CMK (cell line): ENCODE measurements around the gene SLC6A19.

Source experiments
- DNase-seq: peaks from one replicate; pipeline ENCODE4 v3.0.0-alpha.2; 2010; ENCODE audit warnings: low read depth

SLC6A19 gene

GRCh38 chr5:1209896-1210776 is 8.7 kb downstream of the SLC6A19 start:
- no peak for DNase-seq

DNA sequence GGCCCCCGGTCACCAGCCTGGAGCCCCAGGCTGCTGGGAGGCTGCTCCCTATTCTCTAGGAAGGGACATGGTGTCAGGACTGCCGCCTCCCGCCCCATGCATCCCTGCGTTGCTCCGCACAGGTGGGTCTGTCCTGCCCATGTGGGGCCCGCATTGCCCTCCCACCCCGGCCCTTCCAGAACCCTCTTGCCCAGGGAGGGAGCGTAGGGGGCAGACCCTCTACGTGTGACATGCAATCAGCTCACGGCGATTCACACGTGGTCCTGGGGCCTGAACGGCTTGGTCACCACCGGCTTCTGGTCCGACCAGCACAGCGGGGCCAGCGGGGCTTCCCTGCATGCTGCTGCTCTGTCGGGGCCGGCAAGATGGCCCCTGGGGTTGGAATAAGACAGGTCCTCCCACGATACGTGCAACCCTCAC is 9.4 kb downstream of the SLC6A19 start:
- no peak for DNase-seq

DNA sequence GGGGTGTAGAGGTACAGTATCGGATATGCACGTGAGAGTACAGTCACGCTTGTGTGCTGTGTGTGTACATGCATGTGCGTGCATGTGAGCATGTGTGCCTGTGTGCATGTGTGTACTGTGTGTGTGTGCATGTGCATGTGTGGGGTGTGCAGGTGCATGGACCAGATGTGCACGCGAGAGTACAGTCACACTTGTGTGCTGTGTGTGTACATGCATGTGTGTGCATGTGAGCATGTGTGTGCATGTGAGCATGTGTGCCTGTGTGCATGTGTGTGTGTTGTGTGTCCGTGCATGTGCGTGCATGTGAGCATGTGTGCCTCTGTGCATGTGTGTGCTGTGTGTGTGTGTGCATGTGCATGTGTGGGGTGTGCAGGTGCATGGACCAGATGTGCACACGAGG is 10.3 kb downstream of the SLC6A19 start:
- no peak for DNase-seq

- DNase-seq, result no peak
Observed at GRCh38 chr5:1212271-1212670, 10.9 kb downstream of the SLC6A19 start.

DNA sequence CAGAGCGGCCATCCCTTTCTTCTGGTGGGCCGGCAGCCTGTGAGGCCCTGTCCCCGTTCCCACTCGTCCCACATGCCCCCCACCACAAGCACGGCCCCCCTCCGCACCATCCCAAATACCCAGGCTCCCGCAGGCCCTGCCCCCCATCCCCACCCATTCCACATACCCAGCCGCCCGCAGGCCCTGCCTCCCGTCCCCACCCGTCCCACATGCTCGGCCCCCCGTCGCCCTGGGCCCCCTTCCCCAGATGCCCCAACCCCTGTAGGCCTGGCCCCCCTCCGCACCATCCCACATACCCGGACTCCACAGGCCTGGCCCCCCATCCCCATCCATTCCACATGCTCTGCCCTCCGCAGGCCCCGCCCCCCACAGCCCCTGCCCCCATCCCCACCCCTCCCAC is 11.5 kb downstream of the SLC6A19 start:
- DNase-seq, result no peak

DNA sequence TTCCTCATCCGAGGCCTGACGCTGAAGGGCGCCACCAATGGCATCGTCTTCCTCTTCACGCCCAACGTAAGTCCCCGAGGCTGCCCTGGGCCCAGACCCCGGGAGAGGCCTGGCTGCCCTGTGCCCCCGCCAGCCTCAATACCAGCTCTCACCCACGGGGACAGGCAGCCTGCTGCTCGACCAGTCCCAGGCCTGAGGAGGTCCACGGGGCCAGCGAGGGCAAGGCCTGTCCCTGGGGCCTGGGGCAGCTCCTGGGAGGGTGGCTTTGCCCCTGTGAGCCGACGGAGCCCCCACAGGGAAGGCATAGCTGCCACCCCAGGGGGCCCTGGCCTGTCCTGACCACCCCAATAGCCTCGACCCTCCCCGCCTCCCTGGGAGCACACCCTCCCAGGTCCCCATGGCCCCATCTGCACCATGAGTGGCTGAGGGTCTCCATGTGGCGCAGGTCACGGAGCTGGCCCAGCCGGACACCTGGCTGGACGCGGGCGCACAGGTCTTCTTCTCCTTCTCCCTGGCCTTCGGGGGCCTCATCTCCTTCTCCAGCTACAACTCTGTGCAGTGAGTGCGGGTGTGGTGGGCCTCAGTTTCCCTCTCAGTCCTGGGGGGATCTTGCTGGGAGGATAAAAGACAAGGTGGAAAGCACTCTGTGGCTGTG is 12.2 kb downstream of the SLC6A19 start:
- no peak for DNase-seq

DNA sequence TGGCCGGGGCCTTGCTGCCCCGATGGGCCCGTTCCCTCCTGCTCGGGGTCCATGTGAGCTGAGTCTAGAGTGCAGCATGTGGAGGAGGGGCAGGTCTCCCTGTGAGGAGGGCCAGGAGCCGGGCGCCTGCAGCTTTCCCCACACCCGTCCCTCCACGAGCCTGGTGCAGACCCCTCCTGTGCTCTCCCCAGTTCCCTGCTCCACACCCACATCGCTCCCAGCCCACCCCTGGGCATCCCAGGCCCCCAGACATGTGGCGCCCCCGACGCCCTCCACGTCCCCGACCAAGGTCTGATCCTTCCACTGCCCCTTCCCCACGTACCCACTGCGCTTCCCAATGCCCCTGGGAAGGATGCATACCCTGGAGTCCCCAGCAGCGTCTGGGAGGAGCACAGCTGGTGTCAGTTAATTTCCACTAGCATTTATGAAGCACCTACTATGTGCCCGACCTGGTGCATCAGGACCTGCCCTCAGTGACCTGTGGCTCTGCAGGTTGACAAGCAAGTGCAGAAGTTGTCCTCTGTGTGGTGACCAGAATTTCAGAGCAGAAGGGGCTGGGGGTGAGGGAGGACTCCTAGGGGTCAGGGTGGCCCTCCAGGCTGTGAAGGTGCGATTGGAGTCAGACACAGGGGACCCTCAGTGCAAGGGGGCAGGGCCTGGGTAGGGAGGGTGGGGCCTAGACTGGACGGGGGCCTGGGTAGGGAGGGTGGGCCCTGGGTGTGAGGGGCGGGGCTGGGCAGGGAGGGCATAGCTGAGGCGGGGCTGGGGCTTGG is 13.0 kb downstream of the SLC6A19 start:
- no peak for DNase-seq

DNA sequence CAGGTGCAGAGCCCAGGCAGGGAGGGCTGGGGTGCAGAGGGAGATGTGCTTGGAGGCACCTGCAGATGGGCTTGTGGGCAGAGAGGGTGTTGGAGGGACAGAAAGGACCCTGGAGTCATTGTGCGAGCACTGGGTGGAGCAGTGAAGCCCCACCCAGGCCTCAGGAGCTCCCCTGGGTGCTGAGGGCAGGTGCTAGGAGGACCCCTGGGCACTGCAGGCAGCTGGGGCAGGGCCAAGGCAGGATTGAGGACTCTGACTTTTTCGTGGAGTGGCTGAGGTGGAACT is 13.5 kb downstream of the SLC6A19 start:
- no peak for DNase-seq

- no peak for DNase-seq
Observed at GRCh38 chr5:1215320-1216096, 14.1 kb downstream of the SLC6A19 start.

DNA sequence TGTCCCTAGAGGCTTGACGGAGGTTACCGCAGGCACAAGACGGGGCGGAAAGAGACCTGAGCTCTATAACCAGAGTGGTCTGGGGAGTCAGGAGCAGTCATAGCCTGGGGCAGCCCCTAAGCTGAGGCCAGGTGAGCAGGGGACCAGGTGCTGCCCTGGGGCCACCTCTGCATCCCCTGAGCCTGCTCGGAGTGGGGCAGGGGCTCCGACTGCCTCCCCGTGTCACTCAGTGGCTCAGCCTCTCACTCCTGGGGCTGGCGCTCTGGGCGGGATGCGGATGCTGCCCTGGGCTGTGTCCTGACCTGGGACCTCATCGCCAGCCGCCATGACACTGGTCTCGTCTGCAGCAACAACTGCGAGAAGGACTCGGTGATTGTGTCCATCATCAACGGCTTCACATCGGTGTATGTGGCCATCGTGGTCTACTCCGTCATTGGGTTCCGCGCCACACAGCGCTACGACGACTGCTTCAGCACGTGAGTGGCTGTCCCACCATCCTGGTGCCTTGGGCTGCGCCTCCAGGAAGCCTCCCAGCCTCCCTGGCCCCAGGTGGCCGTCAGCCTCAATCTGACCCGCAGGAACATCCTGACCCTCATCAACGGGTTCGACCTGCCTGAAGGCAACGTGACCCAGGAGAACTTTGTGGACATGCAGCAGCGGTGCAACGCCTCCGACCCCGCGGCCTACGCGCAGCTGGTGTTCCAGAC is 15.0 kb downstream of the SLC6A19 start:
- no peak for DNase-seq

GRCh38 chr5:1216918-1217295 is 15.5 kb downstream of the SLC6A19 start:
- DNase-seq, result no peak

- no peak for DNase-seq
Observed at GRCh38 chr5:1217596-1218206, 16.3 kb downstream of the SLC6A19 start.

DNA sequence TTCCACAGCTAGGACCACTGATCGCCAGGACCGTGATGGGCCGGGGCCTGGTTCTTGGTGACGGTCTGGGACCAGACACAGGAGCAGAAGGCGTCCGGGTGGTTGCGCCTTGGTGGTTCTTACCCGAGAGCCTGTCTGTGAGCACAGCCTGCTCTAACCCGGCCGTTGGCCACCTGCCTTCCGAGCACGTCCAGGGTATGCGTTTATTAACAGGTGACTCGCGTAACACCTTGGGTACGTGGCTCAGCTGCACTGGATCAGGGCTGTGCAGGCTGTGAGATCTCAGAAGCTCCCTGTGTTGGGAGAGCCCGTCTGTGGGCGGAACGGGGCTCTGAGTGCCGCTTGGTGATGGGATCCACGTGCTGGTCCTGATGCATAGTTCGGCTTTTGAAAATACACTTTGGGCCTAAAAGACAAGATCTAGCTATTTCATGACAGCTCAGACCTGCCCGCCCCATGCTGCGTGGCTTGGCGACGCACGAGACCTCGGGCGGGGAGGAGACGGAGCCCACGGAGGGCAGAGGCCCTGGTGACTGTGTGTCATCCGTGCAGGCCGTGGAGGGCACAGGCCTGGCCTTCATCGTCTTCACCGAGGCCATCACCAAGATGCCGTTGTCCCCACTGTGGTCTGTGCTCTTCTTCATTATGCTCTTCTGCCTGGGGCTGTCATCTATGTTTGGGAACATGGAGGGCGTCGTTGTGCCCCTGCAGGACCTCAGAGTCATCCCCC is 17.1 kb downstream of the SLC6A19 start:
- DNase-seq, result no peak

DNA sequence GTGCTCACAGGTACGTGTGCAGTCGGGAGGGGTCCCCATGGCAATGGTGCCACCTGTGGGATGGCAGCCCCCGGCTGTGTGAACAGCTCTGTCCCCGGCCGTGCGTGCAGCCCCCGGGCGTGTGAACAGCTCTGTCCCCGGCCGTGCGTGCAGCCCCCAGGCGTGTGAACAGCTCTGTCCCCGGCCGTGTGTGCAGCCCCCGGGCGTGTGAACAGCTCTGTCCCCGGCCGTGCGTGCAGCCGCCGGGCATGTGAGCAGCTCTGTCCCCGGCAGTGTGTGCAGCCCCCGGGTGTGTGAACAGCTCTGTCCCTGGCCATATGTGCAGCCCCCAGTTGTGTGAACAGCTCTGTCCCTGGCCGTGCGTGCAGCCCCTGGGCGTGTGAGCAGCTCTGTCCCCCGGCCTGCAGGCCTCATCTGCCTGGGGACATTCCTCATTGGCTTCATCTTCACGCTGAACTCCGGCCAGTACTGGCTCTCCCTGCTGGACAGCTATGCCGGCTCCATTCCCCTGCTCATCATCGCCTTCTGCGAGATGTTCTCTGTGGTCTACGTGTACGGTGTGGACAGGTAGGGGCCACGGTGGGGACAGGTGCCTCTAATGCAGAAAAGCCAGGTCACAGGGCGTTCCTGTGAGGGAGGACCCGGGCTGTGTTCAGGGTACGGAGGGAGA is 17.8 kb downstream of the SLC6A19 start:
- no peak for DNase-seq

DNA sequence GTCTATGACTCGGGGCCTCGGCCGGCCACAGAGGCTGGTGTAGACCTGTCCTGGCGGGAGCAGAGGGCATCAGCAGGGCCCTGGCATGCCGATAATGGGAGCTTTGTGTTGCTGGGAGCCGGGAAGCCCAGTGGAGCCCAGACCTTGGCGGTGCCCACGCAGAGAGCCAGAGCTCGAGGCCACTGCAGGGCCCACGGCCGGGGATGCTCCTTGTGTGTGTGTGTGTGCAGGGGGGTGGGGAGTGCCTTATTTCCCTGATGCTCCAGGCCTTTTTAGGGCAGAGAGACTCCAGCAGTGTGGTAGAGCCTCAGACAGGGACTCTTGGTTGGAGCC is 18.3 kb downstream of the SLC6A19 start:
- no peak for DNase-seq

GRCh38 chr5:1220351-1220750 is 19.0 kb downstream of the SLC6A19 start:
- DNase-seq, result no peak

DNA sequence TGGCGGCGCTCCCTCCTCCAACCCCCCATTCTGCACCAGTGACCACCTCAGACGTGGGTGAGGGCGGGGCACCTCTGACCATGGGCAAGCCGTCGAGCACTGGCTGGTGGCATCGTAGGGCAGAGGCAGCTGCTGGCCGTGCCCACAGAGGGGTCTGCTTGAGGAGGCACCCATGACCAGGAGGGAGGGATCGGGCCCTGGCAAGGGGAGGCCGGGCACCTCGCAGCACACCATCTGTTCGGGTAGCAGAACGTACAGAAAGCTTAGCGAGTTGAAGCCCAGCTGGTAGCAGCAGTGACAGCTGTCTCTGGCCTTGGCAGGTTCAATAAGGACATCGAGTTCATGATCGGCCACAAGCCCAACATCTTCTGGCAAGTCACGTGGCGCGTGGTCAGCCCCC is 19.4 kb downstream of the SLC6A19 start:
- no peak for DNase-seq

DNA sequence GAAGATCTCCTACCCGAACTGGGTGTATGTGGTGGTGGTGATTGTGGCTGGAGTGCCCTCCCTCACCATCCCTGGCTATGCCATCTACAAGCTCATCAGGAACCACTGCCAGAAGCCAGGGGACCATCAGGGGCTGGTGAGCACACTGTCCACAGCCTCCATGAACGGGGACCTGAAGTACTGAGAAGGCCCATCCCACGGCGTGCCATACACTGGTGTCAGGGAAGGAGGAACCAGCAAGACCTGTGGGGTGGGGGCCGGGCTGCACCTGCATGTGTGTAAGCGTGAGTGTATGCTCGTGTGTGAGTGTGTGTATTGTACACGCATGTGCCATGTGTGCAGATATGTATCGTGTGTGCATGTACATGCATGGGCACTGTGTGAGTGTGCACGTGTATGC is 20.3 kb downstream of the SLC6A19 start:
- DNase-seq, result no peak

- DNase-seq, result no peak
Observed at GRCh38 chr5:1222147-1222546, 20.8 kb downstream of the SLC6A19 start.

- DNase-seq, result no peak
Observed at GRCh38 chr5:1222621-1223277, 21.4 kb downstream of the SLC6A19 start.
